ENCODE data around the gene YPEL3. TPM values are rescaled to one million over a fixed set of nuclear protein-coding genes. Genes with fewer than 3 reads are reported as not detected.

YPEL3 gene
- total and polyA plus RNA-seq, 2 of the 8 experiments (the other 6 are each of a cell fraction or from before 2014, with no cell fraction given): 40.3 to 53.3 TPM

- peak; percentile 88 for TF ChIP-seq GABPA (IDR thresholded peaks at IDR 0.05; ENCODE audit: borderline replicate concordance, insufficient read depth, low read length)
- TF ChIP-seq TAF7 (optimal IDR thresholded peaks at IDR 0.05; ENCODE audit: borderline replicate concordance, low read depth, low read length): peak; percentile 71
- no peak for TF ChIP-seq ATF2 (IDR thresholded peaks at IDR 0.05; ENCODE audit: low read length)
- no peak for TF ChIP-seq RFX5 (IDR thresholded peaks at IDR 0.05; ENCODE audit: borderline replicate concordance, low read depth, low read length)
- TF ChIP-seq TBP (IDR thresholded peaks at IDR 0.05; ENCODE audit: low read depth, low read length): peak; percentile 67
- peak in 1 of 2 experiments; percentile 88; a peak in 2 of 3 replicates for TF ChIP-seq EP300 (IDR thresholded peaks at IDR 0.05; ENCODE audit: borderline replicate concordance in 1 of 2, low read depth in 2 of 2, low read length in 2 of 2)
- peak; percentile 84 for TF ChIP-seq TAF1 (IDR thresholded peaks at IDR 0.05; ENCODE audit: low read depth, low read length)
Measured at GRCh38 chr16:30075503-30076275, 20.3 kb downstream of the YPEL3 start, which contains the start of gene PPP4C (continued).
